Measurements from ENCODE around the gene KIF1A.

KIF1A gene

GRCh38 chr2:240724431-240724830, 95.6 kb downstream of the KIF1A start:
- no peak for FAIRE-seq

GRCh38 chr2:240723851-240724250, 96.2 kb downstream of the KIF1A start:
- no peak for DNase-seq (ENCODE audit: extremely low spot score, insufficient read length, low read depth)
- FAIRE-seq: no peak

More at GRCh38 chr2:240724431-240724830, 95.6 kb downstream of the KIF1A start:
- DNase-seq (ENCODE audit: extremely low spot score, insufficient read length, low read depth): no peak

- no peak for FAIRE-seq
- no peak for DNase-seq (ENCODE audit: extremely low spot score, insufficient read length, low read depth)
Measured at GRCh38 chr2:240722796-240723735, 97.0 kb downstream of the KIF1A start.

DNA sequence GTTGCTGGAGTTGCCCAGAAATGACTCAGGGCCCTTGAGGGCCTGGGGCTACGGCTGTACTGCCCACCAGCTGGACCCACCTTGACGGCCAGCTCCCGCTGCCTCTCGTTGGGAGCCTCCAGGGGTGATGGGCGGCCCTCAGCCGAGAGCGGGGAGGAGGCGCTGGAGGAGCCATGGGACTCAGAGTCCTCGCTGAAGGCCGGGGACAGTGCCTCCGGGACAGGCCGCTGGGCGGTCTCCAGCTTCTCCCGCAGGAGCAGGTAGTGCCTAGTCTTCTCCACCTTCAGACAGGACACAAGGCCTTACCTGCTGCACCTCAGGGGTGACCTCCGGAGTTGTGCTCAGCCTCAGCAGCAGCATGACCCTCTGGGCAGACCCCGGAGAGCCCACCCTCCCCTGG, 97.6 kb downstream of the KIF1A start:
- FAIRE-seq (no peak), DNase-seq (ENCODE audit: extremely low spot score, insufficient read length, low read depth) (no peak)

- no peak for DNase-seq (ENCODE audit: extremely low spot score, insufficient read length, low read depth)
- no peak for FAIRE-seq
Measured at GRCh38 chr2:240721596-240722180, 98.3 kb downstream of the KIF1A start.

GRCh38 chr2:240720686-240721595, 99.1 kb downstream of the KIF1A start:
- FAIRE-seq (no peak), DNase-seq (ENCODE audit: extremely low spot score, insufficient read length, low read depth) (no peak)

DNA sequence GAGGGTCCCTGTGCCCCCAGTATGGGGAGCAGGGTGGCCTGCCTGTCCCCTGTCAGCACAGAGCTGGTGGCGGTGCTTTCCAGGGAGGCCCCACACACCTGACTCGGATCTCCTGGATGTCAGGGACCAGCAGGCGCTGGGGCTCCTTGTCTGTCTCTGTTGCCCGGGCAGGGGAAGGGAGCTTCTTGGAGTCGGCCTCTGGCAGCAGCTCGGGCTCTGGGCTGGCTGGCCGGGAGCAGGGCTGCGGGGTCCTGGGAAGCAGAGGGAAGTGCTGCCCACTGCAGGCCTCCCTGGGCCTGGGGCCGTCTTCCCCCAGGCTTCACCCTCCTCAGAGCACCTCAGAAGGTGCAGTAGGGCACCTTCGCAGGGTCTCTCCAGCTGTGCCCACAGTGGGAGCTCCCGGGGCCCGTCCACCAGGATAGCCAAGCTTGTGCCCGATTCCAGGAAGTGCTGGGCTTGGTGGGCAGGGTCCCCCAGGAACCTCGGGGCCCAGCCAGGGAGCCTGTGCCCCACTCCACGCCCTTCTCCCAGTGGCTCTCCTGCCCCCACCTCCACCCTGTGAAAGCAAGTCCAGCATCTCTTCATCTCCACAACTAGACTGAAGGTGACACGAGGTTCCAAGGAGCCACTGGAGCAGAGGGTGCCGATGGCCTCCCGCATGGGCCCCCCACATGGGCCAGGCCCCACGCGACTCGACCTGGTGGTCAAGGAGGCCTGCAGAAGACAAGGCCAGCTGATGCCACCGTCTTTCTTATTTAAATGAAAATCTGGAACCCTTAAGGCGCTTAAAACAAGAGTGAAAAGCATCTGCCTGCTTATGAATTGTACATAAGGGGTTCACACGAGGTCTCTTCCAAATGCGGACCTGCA, 100.1 kb downstream of the KIF1A start:
- no peak for FAIRE-seq
- no peak for DNase-seq (ENCODE audit: extremely low spot score, insufficient read length, low read depth)

- FAIRE-seq: no peak
Measured at GRCh38 chr2:240718896-240719490, 101.0 kb downstream of the KIF1A start.

GRCh38 chr2:240717681-240718581, 102.1 kb downstream of the KIF1A start:
- no peak for DNase-seq (ENCODE audit: extremely low spot score, insufficient read length, low read depth)
- FAIRE-seq: no peak

More at GRCh38 chr2:240718896-240719490, 101.0 kb downstream of the KIF1A start:
- no peak for DNase-seq (ENCODE audit: extremely low spot score, insufficient read length, low read depth)

GRCh38 chr2:240717181-240717641, 102.8 kb downstream of the KIF1A start:
- DNase-seq (ENCODE audit: extremely low spot score, insufficient read length, low read depth) (no peak), FAIRE-seq (no peak)

GRCh38 chr2:240716130-240716798, 103.8 kb downstream of the KIF1A start:
- no peak for FAIRE-seq

GRCh38 chr2:240714747-240715725, 105.0 kb downstream of the KIF1A start:
- FAIRE-seq: no peak
- no peak for DNase-seq (ENCODE audit: extremely low spot score, insufficient read length, low read depth)

More at GRCh38 chr2:240716130-240716798, 103.8 kb downstream of the KIF1A start:
- DNase-seq (ENCODE audit: extremely low spot score, insufficient read length, low read depth): no peak

DNA sequence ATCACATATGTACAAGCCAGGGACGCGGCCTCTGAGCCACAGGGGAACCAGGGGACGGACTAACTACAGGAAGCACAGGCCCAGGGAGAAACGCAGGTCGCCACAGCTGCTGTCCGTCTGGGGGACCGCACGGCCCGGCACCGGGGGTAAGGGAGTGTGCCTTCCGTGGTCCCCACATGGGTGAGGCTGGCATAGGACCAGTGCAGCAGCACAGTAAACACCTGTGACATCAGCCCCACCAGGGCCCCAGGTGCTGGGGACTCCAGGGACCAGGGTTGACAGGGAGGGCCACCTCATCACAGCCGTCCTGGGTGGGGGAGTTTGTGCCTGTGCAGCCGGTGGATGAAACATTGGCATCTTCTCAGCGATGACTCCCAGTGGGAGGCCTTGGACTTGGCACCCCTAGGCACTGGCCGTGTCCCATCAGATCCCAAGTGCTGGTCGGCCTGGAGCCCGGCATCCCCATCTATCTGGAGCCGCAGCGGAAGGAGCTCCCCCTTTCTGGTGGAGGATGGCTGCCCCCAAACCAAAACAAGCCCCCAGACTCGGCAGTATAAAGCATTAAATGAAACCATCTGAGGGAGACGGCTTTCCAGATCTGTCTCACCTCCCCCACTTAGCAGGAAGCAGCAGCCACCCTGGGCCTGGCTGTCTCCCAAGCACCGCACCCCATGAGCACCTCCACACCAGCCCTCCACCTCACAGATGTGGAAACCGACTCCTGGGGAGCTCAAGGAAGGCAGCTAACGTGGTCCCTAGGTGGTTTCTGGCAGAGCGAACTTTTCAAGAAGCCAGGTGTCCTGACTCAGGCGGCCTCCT, 105.9 kb downstream of the KIF1A start:
- no peak for FAIRE-seq

DNA sequence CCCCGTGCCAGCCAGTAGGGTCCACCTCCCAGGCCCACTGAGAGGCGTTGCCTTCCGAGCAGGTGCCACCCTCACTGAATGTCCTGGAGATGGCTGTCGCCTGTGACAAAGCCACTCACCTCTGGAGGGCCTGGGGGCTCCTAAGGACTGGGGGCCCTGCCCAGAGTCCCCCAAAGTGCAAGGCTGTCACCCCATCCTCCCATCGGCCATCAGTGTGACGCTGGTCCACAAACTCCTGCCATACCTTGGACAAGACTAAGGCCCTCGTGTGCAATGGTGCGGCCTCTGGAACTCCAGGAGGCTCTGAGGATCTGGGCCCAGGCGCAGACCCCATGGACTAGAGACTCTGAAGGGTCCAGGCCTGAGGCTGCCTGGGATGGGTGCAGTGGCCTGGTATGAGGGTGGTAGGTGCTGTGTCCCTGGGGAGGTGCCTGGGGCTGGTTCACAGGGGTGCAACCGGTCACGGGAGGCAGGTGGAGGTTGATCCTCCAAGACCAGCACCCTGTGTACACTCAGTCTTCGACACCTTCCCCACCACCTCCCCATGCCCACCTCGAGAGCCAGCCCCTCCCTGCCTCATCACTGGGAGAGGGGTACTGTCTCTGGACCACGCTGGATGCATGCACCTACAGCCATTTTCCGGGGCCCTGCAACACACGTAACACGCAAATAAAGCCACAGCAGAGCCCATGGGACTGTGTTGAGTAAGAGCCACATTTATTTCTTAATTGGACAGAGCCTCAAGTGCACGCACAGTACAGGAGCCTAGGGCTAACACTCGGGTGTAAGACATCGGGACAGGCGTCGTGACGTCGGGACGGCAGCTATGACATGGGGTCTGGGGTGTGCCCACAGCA, 106.7 kb downstream of the KIF1A start:
- FAIRE-seq: no peak
- DNase-seq (ENCODE audit: extremely low spot score, insufficient read length, low read depth): no peak

More for the DNA sequence above, 105.9 kb downstream of the KIF1A start:
- DNase-seq (ENCODE audit: extremely low spot score, insufficient read length, low read depth): no peak

Data from GM18507 (cell line).